Measurements from ENCODE around the gene FNBP1.

FNBP1 gene

DNA sequence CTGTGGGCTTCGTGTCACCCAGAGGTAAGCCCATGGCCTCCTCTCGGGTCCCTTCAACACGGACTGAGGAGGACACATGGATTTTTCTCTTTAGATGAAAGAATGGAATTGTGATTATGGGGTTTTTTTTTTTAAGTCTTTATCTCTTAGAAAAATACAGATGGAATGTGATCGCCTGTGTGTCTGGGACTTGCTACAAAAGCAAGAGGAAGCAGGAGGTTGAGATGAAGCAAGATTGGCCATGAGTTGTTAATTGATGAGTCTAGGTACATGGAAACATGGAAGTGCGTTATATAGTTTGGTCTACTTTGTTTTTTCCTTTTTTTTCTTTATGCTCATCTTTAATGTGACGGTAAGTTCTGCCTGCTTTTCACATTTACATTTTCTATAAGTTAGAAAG, 193.1 kb downstream of the FNBP1 start:
- no peak for DNase-seq

GRCh38 chr9:129848712-129849441, 194.1 kb downstream of the FNBP1 start:
- DNase-seq: no peak

DNA sequence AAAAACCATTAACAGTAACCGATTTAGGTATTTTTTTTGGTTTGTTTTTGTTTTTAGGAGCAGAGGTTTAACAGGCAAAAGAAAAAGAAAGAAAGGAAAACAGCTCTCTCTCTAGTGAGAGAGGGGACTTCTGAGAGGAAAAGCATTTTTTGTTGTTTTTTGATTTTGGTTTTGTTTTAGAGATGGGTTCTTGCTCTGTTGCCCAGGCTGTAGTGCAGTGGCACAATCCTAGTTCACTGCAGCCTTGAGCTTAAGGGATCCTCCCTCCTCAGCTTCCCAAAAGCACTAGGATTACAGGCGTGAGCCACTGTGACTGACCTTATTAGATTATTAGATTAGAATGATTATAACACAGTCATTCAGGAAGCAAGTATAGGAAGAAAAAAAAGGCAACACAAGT, 197.6 kb downstream of the FNBP1 start:
- DNase-seq: no peak

- DNase-seq: no peak
Observed at GRCh38 chr9:129841071-129841470, 201.9 kb downstream of the FNBP1 start.

DNA sequence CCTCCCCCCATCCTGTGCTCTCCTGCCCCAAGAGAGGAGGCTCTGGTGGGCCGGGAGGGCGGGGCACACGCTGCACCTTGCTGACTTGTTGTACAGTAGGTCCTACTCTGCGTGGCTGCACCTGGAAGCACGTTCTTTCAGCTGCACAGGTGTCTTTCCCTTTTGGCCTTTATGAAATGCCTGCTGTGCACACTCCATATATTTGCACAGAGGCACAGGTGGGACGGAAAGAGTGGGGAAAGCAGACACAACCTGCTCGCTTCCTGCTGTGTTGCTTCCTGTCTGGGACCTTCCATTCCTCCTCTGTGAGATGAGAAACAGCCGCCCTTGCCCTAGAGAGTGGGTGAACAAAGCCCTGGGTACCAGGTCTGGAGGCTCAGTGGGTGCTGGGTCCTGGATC, 203.0 kb downstream of the FNBP1 start:
- DNase-seq: peak; percentile 80

DNA sequence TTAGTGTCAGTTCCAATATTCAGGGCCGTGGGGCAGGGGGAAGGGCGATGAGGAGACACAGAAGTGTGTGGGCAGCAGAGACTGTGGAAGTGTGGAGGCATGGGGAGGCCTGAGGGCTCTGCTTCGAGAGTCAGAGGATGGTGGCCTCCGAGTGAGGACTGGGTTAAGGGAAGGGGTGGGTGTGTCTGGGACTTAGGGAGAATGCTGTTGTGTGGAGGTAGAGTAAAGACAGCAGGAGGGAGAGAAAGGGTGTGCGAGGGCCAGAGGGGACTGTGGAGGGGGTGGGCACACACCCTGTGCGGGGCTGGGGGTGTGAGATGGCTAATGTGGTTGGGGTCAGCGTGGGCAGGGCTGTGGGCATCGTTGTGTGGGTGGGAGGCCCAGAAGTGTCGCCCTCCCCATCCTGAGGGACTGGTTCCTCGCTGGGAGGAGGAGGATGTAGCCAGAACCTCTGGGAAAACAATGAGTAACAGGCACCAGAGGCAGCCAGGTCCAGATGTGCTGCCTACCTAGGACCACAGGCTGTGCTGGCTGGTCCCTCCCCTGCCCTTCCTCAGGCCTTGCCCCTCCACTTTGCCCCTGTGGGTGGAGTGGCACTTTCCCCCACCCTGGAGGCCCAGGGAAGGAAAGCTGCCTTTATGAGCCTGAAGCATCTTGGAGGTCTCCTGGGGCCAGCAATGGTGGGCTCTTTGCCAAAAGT, 203.5 kb downstream of the FNBP1 start:
- no peak for DNase-seq

- DNase-seq: no peak
Observed at GRCh38 chr9:129838707-129839259, 204.2 kb downstream of the FNBP1 start.
